Testis (tissue), 2 donors: ENCODE results near the gene TBP.

Experiments used
- POLR2A ChIP-seq: fragments of 450-650 bp; IDR thresholded peaks from one replicate; pipeline ENCODE4 v1.6.1; 2017; ENCODE audit warnings: antibody characterized with exemption, mild to moderate bottlenecking, moderate library complexity
- TF ChIP-seq, protein P1 (sequence below), 3 experiments: fragments of 450-650 bp in 2 of 3; fragments of 200-600 bp in 1 of 3; sonication (generic) in 1 of 3; IDR thresholded peaks; one replicate each; pipeline ENCODE4 v1.5.1; 2016 to 2019; ENCODE audit warnings: antibody characterized with exemption in 3 of 3, mild to moderate bottlenecking in 2 of 3, moderate library complexity in 1 of 3

DNA sequence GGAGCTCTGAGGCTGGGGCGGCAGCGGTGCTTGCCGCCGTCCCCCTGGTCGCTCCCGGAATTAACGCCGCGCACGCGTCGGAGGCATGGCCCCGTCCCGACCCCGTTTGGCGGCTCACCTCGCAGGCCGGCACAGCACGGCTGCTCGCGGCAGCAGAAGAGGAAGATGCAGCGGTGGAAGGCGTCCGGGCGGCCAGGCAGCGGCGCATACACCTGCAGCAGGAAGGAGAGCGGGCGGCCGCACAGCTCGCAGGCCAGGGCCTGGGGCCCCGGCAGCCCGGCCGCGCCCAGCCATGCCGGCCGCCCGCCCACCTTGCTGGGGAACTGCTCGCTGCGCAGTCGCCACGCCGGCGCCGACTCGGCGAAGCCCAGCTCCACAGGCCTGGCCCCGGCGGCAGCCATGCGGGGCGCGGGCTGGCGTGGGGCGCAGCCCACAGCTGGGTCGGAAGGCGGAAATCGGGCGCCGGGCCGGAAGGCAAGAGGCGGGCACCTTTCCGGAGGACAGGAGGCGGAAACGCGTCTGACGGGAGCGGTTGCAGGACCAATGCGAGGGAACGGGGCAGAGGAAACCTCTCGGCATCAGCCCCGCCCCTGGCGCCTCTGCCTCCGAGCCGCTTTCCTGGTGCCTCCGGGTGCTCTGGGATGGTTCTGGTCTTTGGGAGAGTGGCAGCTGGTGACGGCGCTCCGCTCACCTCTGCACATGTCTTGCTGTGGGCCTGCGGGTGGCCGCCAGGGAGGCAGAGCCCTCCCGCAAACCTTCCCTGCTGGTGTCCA lies 30.2 kb downstream of the TBP start, which contains the start of gene PDCD2:
- TF ChIP-seq, protein P1, sequence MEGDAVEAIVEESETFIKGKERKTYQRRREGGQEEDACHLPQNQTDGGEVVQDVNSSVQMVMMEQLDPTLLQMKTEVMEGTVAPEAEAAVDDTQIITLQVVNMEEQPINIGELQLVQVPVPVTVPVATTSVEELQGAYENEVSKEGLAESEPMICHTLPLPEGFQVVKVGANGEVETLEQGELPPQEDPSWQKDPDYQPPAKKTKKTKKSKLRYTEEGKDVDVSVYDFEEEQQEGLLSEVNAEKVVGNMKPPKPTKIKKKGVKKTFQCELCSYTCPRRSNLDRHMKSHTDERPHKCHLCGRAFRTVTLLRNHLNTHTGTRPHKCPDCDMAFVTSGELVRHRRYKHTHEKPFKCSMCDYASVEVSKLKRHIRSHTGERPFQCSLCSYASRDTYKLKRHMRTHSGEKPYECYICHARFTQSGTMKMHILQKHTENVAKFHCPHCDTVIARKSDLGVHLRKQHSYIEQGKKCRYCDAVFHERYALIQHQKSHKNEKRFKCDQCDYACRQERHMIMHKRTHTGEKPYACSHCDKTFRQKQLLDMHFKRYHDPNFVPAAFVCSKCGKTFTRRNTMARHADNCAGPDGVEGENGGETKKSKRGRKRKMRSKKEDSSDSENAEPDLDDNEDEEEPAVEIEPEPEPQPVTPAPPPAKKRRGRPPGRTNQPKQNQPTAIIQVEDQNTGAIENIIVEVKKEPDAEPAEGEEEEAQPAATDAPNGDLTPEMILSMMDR (IDR thresholded peaks at IDR 0.05): no peak
- no peak for TF ChIP-seq POLR2A
